A673 (cell line): ENCODE measurements around the gene SH3TC2. TPM values are rescaled to one million over a fixed set of nuclear protein-coding genes. Genes with fewer than 3 reads are reported as not detected.

ENCODE experiments used
- BruUV-seq: library from RNA; stranded (reverse); fragments of 400-500 nt; replicated peaks from 2 replicates; lab custom pipeline; 2021; lab: Mats Ljungman, UMichigan
- CTCF ChIA-PET: fragments of 300-600 bp; sonication (Branson Sonifier 250); formaldehyde crosslinking; loops from one replicate; lab custom pipeline; 2022; ENCODE audit warnings: antibody characterized with exemption; lab: Charles Lee
- POLR2A ChIA-PET: fragments of 300-600 bp; sonication (Branson Sonifier 250); formaldehyde crosslinking; loops from one replicate; lab custom pipeline; 2022; ENCODE audit warnings: antibody characterized with exemption; ENCODE audit not compliant: low non-redundant PET; lab: Charles Lee
- DNase-seq: peaks from one replicate; pipeline ENCODE4 v3.0.0-alpha.2; 2015; ENCODE audit warnings: low spot score
- H3K27ac ChIP-seq: fragments of 200-600 bp; sonication (generic); 2 replicates; pipeline ENCODE4 v1.5.1; 2016; ENCODE audit warnings: mixed run types, low read depth, mild to moderate bottlenecking, mixed read lengths, antibody characterized with exemption, low read length; ENCODE audit not compliant: poor library complexity, severe bottlenecking
- H3K27me3 ChIP-seq: fragments of 200-600 bp; sonication (generic); replicated peaks from 2 replicates; pipeline ENCODE4 v1.6.1; 2017; ENCODE audit warnings: mixed run types, low read depth, mild to moderate bottlenecking, mixed read lengths, antibody characterized with exemption, low read length; ENCODE audit not compliant: insufficient read depth, poor library complexity
- H3K36me3 ChIP-seq: fragments of 200-600 bp; sonication (generic); 2 replicates; pipeline ENCODE4 v1.6.1; 2016; ENCODE audit warnings: mixed run types, mild to moderate bottlenecking, mixed read lengths, antibody characterized with exemption, low read length; ENCODE audit not compliant: insufficient read depth, poor library complexity, severe bottlenecking
- H3K4me1 ChIP-seq: fragments of 200-600 bp; sonication (generic); 2 replicates; pipeline ENCODE4 v1.6.1; 2017; ENCODE audit warnings: mixed run types, mild to moderate bottlenecking, mixed read lengths, antibody characterized with exemption, low read length; ENCODE audit not compliant: insufficient read depth, poor library complexity, severe bottlenecking
- H3K4me3 ChIP-seq: fragments of 200-600 bp; sonication (generic); 2 replicates; pipeline ENCODE4 v1.5.1; 2016; ENCODE audit warnings: low read depth, mixed run types, mild to moderate bottlenecking, mixed read lengths, low read length; ENCODE audit not compliant: poor library complexity, severe bottlenecking
- H3K9me3 ChIP-seq: fragments of 200-600 bp; sonication (generic); 2 replicates; pipeline ENCODE4 v1.6.1; 2016; ENCODE audit warnings: mixed run types, low read depth, mild to moderate bottlenecking, mixed read lengths, antibody characterized with exemption, low read length; ENCODE audit not compliant: poor library complexity, severe bottlenecking
- EZH2 ChIP-seq: fragments of 200-600 bp; sonication (generic); IDR thresholded peaks from 2 replicates; pipeline ENCODE4 v1.6.1; 2017; ENCODE audit warnings: borderline replicate concordance, low read depth, mild to moderate bottlenecking, mixed read lengths, antibody characterized with exemption, low read length; ENCODE audit not compliant: poor library complexity, severe bottlenecking
- intact Hi-C: fragments of 100-400 bp; cut with micrococcal nuclease; formaldehyde crosslinking; loops from one replicate; pipeline ENCODE4 v1.10.0; 2022; ENCODE audit not compliant: unreplicated experiment
- total RNA-seq: library from RNA; stranded (reverse); gene quantifications from 2 replicates; pipeline ENCODE4 v1.2.3, GENCODE V29; 2021
- TF ChIP-seq, protein P1 (sequence below): fragments of 300-800, 200-600 bp; sonication (generic); conservative IDR thresholded peaks from 2 replicates; pipeline ENCODE4 v1.5.1; 2017; ENCODE audit warnings: low read depth, mild to moderate bottlenecking, antibody characterized with exemption, low read length, moderate library complexity, mixed read lengths

Gene SH3TC2
- total RNA-seq, 1 experiment from 2014 or later = 2.5 TPM

DNA sequence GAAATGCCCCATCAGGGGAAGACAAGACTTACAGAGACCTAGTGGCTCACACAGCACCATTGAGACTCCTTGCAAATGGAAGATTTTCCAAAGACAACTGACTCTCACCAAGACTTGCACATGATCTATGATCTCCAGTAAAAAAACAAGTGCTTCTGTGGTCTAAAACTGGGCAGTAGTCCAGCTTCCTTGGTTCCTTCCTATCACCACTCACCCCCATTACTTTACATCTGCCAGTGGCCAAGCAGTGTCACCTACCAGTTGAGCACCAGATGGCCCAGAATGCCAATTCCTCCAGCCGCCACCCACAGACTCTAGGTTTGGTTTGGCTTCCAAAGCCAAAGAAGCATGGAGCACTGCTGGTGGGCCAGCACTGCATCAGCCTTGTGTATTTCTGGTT lies 47.7 kb downstream of the SH3TC2 start:
- DNase-seq = no peak
- Histone ChIP-seq H3K27me3 (no peaks in the 10 kb centered on the region), H3K27ac (no peak overlapping the region), H3K9me3 (no peaks in the 10 kb centered on the region), H3K36me3 (no peaks in the 10 kb centered on the region), H3K4me3 (no peak overlapping the region), H3K4me1 (peaks cover 14% of the 10 kb centered on the region)
- no peak for TF ChIP-seq EZH2
- TF ChIP-seq, protein P1, sequence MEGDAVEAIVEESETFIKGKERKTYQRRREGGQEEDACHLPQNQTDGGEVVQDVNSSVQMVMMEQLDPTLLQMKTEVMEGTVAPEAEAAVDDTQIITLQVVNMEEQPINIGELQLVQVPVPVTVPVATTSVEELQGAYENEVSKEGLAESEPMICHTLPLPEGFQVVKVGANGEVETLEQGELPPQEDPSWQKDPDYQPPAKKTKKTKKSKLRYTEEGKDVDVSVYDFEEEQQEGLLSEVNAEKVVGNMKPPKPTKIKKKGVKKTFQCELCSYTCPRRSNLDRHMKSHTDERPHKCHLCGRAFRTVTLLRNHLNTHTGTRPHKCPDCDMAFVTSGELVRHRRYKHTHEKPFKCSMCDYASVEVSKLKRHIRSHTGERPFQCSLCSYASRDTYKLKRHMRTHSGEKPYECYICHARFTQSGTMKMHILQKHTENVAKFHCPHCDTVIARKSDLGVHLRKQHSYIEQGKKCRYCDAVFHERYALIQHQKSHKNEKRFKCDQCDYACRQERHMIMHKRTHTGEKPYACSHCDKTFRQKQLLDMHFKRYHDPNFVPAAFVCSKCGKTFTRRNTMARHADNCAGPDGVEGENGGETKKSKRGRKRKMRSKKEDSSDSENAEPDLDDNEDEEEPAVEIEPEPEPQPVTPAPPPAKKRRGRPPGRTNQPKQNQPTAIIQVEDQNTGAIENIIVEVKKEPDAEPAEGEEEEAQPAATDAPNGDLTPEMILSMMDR = no peak
- CTCF ChIA-PET = no interaction called here
- intact Hi-C loops = no loop called here
- POLR2A ChIA-PET = no interaction called here
- BruUV-seq = no TSS peak

DNA sequence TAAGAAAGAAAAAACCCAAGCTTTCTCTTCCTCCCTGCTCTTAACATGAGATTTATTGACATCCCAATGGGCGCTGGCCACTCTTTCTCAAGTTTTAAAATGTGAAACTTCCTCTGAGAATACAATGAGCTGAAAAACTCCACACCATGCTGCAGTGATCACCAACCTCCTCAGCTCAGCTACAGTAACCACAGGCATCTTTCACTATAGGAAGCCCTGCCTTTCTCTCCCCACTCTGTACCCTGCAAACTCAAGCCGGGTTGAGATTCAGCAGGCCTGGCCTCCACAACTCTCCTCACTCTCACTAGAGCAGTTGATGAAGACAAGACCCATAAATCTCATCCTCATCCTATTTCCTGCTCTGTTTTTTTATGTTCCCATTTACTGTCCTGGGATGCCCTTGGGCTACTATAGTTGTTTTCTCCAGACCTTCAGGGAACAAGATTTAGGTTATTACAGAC lies 48.3 kb downstream of the SH3TC2 start:
- CTCF ChIA-PET = no interaction called here
- intact Hi-C loops = no loop called here
- Histone ChIP-seq H3K27me3 (no peaks in the 10 kb centered on the region), H3K36me3 (no peaks in the 10 kb centered on the region), H3K4me3 (no peak overlapping the region), H3K9me3 (no peaks in the 10 kb centered on the region), H3K27ac (no peak overlapping the region), H3K4me1 (peaks cover 14% of the 10 kb centered on the region)
- no TSS peak for BruUV-seq
- DNase-seq = no peak
- POLR2A ChIA-PET = no interaction called here
- TF ChIP-seq, protein P1 = no peak
- TF ChIP-seq EZH2 = no peak

DNA sequence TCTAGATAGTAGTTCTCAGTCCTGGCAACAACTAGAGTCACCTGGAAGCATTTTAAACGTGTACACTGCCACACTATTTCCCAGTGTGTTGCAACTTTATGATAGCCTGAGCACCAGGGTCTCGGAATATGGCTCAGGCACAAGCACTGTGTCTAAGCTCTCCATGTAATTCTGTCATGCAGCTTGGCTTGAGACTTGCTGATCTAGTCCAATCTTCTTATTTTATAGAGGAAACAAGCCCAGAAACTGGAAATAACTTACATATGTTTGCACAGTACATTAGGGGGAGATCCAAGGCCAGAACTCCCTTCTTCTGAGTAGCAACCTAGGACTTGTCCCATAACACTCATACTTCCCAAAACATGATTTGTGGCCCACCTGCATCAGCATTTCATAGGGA lies 49.1 kb downstream of the SH3TC2 start:
- no peak overlapping the region for H3K27ac ChIP-seq
- no peak overlapping the region for H3K4me3 ChIP-seq
- no TSS peak for BruUV-seq
- DNase-seq = no peak
- no peaks in the 10 kb centered on the region for H3K9me3 ChIP-seq
- intact Hi-C loops = no loop called here
- ChIA-PET CTCF (no interaction called here), POLR2A (no interaction called here)
- H3K4me1 ChIP-seq = peaks cover 7% of the 10 kb centered on the region
- no peak for TF ChIP-seq EZH2
- TF ChIP-seq, protein P1 = no peak
- H3K36me3 ChIP-seq = no peaks in the 10 kb centered on the region
- no peaks in the 10 kb centered on the region for H3K27me3 ChIP-seq
